Thyroid gland (tissue), 4 donors: ENCODE measurements around the gene DSCAM.

Experiments used
- POLR2A ChIP-seq, 2 donors: fragments of 450-650 bp; IDR thresholded peaks; one replicate each; pipeline ENCODE4 v1.6.1; 2017; ENCODE audit warnings: antibody characterized with exemption in 2 of 2, mild to moderate bottlenecking in 2 of 2, moderate library complexity in 1 of 2
- TF ChIP-seq, protein P1 (sequence below), 6 experiments: fragments of 200-600 bp in 3 of 6; fragments of 450-650 bp in 3 of 6; sonication (generic) in 3 of 6; IDR thresholded peaks; one replicate each; pipeline ENCODE4 v1.5.1; 2016 to 2019; ENCODE audit warnings: antibody characterized with exemption in 6 of 6, mild to moderate bottlenecking in 2 of 6, inconsistent platforms in 1 of 6, moderate library complexity in 1 of 6

- no peak for TF ChIP-seq POLR2A (IDR thresholded peaks at IDR 0.05)
- TF ChIP-seq, protein P1, sequence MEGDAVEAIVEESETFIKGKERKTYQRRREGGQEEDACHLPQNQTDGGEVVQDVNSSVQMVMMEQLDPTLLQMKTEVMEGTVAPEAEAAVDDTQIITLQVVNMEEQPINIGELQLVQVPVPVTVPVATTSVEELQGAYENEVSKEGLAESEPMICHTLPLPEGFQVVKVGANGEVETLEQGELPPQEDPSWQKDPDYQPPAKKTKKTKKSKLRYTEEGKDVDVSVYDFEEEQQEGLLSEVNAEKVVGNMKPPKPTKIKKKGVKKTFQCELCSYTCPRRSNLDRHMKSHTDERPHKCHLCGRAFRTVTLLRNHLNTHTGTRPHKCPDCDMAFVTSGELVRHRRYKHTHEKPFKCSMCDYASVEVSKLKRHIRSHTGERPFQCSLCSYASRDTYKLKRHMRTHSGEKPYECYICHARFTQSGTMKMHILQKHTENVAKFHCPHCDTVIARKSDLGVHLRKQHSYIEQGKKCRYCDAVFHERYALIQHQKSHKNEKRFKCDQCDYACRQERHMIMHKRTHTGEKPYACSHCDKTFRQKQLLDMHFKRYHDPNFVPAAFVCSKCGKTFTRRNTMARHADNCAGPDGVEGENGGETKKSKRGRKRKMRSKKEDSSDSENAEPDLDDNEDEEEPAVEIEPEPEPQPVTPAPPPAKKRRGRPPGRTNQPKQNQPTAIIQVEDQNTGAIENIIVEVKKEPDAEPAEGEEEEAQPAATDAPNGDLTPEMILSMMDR (IDR thresholded peaks at IDR 0.05), result no peak
These were observed 259.1 kb downstream of the DSCAM start for GRCh38 chr21:40587736-40588346.
